Activated CD8-positive, alpha-beta memory T cell treated with anti-CD3 and anti-CD28 coated beads for 24 hours (primary cell): ENCODE data around the gene FOXE1.

Experiments used
- DNase-seq: peaks from one replicate; pipeline ENCODE4 v3.0.0-alpha.2; 2020

FOXE1 gene

DNA sequence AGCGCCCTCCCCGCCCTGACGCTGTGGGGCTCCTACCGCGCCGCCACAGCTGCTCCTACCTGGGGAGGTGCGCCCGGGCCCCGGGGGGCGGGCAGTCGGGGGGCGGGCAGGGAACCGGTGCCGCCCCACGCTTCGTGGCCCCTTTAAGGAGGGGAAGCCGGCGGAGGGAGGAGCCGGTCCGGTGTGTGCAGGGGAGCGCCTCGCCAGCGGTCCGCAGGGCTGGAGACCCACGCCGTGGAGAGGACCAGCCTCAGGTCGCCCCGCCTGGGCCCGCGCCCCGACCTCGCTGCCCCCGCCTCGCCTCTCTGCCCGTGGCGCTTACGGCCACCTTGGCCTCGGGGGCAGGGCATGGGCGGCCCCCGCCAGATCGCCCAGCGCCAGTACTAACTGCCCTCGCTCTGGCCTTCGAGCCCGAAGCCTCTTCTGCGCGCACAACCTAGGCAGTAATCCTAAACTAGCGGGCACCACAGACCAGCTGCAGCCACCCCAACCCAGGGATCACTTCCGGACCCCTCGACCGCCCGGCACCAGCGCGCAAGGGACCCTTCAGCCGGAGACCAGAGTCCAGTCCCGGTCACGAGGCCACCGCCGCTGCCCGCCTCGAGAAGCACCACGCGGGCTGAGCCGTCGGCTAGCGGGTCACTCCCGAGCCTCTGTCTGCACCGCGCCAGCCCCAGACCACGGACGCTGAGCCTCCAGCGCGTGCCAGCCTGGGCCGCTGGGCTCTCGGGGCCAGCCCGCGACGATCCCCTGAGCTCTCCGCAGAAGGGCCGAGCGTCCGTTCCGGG lies at the start of gene FOXE1:
Gene FOXE1, plus strand, starts transcription at position 171 of the 788 bp plus-strand sequence. CDS start 689 bp downstream, outside the sequence.
- no peak for DNase-seq

DNA sequence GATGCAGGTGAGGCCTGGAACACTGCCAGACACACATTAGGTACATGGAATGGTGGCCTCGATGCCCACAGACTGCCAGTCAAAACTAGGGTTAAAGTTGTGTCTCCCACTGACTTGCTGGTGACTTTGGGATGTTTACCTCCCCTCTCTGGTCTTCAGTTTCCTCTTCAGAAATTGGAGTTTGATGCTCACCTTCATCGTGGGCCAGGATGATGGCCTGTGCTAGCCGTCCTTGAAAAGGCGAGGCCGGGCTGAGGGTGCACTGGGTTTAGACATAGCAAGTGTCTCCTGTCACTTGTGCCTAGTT lies 49.0 kb upstream of the FOXE1 start:
- DNase-seq = no peak

DNA sequence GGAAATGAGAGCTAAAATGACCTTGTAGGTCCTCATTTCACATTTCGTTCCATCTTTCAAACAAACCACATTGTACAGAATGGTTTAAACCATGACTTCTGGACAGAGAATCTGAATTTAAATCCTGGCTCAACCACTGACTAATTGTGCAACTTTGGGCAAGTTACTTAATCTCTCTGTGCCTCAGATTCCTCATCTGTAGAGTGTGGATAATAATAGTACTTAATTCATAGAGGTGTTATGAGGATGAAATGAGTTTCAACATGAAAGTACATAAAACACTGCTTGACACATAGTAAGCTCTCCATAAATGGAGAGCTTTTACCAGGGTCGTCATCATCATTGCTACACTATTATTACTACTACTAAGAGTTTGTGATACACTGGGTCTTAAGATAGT lies 46.3 kb upstream of the FOXE1 start:
- DNase-seq = no peak

DNA sequence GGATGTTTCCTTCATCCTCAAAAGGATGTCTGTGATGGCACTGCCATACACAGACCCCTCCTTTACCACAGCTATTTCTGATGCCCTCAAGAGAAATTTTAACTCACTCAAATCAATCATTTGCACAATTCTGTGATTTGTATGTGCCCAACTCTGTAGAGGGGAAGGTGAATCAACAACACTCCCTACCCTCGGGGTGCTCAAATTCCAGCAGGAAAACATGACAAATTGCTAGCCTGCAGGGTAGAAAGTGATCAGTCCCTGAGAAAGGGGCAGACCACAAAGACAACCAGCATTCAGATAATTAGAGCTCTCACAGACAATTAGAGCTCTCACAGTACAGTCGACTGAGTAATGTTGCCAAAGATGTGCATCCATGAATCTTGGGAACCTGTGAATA lies 45.3 kb upstream of the FOXE1 start:
- DNase-seq = no peak

DNA sequence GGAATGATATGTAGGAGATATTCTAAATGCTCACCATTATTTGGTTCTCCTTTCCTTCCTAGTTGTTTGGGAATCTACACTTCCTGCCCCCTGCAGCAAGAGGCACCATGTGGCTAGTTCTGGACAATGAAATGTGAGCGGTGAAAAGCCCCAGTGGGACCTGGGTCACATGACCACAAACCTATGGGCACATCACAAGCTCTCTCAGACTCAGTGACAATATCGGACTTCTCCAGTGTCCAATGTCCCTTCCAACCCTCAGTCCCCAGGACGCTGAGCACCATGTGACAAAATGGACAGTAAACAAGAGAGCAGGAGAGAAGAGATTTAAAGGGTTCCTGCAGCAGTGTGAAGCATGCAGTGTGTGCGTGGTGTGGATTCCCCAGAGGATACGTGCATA lies 44.6 kb upstream of the FOXE1 start:
- DNase-seq = no peak

DNA sequence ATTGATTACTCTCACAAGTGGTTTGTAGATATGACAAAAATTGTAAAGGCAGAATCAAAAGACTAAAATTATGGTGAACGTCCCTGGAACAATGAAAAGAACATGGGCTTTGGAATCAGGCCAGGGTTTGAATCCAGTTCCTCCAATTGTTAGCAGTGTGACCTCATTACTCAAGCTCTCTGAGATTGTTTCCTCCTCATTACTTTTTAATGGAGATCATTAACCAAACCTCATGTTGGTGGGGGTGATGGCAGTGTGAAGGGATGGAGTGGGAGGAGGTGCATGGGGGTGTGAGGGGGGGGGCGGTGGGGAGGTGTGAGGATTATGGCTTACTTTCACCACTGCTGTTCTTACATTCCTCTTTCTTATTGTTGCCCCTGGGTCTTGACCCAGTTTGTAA lies 44.1 kb upstream of the FOXE1 start:
- no peak for DNase-seq

DNA sequence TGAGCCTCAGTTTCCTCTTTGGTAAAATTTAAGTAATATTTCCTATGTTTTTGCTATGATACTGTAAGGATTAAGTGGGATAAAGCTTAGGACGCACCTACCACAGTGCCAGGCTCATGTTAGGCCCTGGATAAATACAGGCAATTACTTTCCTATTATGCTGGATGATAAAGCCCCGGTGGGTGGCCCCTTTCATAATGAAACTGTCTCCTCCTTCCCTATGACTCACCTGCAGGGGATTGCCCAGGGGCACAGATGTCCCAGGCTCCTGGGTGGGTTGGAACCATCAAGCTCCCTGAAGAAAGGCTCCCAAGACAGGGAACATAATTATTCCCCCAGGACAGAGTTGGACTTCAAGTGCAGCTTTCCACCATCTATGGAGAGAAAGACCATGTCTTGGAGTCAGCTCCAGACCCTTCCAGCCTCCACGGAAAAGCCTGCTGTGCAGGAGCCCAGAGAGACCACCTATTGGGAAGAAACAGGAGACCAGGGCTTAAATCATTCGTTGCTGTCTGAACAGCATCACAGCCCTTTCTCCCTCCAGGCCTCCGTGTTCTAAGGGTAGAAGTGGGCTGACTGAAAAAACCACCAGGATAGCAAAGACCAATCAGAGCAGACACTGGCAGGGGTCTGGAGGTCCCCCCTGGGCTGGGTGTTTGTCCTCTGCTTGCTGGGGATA lies 43.2 kb upstream of the FOXE1 start:
- DNase-seq = no peak

DNA sequence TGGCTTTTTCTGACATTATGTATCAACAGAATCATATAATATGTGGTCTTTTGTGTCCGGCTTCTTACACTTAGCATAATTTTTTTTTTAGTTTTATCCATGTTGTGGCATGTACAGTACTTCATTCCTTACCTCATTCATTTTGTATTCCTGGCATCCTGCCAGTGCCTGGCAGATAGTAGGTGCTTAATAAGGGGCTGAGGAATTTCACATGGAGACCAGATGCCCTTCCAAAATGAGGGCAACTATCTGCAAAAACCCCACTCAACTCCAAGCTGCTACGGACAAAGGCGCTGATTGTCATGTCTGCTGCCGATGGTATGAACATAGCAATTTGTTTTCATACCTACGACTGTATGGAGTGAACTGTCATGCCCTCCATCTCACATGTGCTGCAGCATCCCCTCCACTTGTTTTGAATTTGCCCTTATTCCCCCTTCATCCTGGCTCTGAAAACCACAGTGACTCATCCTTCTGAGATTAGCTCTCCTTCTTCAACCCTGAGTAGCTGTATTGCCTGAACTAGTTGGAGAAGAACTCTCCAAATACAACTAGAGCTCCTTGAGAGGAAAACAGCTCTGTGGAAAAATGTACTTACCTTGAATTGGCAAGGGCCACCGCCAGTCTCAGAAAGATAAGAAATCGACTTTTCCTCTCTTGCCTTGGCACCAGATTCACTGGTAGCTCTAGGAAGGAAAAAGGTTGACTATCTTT lies 41.3 kb upstream of the FOXE1 start:
- no peak for DNase-seq

DNA sequence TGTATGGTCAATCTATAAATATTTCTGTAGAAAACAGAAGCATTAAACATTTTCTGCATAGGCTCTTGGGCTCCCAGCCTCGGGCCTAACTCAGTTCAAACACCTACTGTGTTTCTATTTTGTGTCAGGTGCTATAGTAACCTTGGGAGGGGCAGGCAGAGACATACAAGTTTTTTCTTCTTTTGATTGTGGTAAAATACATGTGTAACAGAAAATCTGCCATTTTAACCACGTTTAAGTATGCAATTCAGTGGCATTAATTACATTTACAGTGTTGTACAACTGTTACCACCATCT lies 40.8 kb upstream of the FOXE1 start:
- no peak for DNase-seq

DNA sequence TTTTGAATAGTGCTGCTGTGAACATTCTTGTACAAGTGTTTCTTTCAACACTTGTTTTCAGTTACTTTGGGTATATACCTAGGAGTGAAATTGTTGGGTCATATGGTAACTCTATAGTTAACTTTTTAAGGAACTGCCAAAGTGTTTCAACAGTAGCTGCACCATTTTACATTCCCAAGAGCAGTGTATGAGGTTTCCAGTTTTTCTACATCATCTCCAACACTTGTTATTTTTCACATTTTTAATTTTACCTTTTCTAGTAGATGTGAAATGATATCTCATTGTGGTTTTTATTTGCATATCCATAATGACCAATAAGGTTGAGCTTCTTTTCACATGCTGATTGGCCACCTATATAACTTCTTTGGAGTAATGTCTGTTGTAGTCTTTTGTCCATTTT lies 40.0 kb upstream of the FOXE1 start:
- no peak for DNase-seq

DNA sequence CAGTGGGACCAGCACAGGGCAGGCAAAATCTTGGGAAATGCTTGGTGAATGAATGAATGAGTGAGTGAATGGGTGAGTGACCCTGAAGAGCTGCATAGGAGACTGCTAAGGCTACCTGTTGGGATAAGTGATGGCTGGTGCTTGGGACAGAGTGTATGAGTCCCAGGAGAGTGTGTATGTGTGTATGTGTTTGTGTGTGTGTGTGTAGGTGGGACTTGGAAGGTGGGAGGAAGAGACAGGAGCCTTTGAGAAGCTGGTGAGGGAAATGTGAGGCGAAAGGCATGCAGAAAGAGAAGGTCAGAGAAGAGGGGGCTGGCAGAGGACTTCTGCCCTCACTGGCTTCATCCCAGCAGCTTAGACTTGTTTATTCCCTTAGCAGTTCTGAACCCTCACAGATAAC lies 33.3 kb upstream of the FOXE1 start:
- DNase-seq = no peak

DNA sequence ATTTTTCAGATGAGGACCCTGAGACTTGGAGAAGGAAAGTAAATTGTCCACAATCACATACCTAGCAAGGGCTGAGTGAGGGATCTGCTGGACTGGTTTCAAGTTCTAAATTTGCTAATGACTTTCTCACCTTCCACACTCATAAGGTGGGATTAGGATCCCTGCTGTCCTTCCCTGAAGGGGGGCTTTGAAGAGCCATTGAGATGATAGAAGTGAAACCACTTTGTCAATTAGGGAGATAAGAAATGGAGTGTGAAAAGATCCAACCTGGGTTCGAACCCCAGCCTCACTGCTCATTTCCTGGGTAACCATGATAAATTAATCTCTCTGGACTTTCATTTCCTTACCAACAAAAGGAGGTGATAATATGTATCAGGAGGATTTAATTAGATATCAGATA lies 32.7 kb upstream of the FOXE1 start:
- DNase-seq = no peak

DNA sequence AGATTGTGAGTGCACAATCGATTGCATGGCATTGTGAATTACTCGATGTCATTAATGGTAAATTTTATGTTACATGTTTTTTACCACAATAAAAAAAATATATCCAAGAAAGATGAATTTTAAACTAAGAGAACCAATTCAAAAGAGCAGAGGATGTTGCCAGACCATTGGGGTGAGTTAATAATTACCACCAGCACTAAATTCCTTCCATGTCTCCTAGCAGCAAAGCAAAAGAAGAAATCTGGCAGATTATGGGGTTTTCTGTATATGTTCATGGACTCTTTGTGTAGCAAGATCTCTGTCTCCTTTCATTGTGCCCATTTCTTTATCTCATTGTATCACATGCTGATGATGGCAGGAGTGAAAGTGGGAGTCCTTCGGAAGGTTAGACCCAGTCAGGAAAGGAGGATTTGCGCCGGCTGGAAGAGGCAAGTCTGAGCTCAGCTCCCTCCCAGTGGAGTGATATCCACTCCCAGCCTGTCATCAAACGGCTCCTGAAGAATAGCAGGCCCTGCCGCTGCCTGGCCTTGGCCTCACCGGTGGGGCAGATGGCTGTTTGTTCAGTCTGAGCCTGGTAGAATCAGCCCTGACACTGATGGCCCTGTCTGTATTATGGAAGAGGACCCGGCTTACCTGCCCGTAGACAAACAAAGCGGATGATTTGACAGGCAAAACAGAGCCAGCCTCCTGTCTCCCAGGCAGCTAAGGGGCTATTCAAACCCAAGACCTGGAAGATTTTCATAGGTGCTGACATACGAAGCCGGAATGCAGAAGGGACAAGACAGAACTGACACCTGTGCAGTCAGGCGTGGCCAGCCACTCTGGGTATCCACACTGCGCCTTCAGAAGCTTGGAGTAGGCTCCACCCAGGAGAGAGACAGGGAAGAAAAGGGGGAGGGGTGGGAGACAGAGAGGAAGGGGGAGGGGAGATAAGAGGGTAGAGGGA lies 21.9 kb upstream of the FOXE1 start:
- no peak for DNase-seq

DNA sequence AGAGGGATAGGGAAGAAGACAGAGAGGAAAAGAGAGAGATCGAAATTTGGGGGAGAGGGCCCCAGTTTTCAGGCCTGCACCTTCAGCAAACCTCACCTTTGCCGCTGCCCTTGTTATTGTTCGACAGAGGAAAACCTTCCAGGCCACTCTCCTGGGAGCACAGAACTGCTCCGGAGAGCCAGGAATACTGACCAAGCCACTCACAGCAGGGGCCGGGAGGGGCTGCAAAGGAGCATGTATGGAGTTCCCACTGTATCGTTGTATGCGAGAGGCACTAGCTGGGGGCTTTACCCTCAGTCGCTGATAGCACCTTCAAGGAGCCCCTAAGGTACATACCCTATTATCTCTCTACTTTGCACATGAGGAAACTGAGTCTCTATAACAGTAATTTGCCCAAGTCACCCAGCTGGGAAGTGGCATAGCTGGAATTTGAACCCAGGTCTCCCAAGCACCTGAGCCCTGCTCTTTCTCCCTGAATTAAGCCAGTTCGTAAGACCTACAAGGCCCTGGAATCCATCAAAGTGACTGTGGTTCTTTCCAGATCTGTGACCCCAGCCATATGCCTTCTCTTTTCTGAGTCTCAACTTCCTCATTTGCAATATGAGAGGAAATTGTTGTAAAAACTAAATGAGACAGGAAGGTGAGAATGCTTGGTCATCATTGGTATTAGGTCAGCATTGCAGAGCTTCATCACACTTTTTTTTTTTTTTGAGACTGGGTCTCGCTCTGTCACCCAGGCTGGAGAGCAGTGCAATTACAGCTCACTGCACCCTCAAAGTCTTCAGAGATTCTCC lies 21.0 kb upstream of the FOXE1 start:
- no peak for DNase-seq

DNA sequence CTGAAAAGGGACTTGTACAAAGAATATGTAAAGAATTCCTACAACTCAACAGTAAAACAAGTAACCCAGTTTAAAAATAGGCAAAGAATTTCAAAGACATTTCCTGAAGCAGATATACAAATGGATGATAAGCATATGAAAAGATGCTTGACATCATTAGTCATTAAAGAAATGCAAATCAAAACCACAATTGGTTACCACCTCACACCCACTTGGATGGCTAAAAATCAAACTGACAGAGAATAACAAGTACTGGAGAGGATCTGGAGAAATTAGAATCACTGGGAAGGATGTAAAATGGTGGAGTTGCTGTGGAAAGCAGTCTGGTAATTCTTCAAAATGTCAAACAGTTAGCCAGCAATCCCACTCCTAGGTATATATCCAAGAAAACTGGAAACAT lies 12.5 kb upstream of the FOXE1 start:
- DNase-seq = no peak

DNA sequence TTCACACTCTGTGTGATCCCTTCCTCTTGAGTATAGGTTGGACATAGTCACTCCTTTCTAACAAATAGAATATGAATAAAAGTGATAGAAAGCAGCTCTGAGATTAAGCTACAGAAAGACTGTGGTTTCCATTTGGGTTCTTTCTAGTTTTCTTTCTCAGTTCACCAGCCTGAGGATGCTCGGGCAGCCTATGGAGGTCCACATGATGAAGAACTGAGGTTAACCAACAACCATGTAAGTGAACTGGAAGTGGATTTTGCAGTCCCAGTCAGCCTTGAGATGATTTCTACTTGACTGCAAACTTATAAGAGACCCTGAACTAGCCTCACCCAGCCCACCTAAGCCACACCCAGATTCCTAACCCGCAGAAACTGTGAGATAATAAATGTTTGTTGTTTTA lies 10.1 kb upstream of the FOXE1 start:
- DNase-seq = no peak

DNA sequence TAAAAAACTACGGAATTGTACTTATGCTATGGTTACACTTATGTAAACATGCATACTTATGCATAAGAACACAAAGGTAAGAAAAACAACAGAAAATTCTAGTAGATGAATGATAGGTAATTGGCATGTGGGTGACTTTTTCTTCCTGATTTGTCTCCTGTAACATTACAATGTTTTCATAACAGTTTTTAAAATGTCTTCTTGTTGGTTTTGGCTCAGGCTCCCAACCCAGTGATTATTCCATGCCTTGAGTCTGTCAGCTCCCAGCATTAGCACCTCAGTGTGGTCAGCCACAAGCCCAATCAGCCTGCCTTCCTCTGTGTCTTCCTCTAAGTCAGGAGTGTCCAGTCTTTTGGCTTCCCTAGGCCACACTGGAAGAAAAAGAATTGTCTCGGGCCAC lies 7.9 kb upstream of the FOXE1 start:
- no peak for DNase-seq

DNA sequence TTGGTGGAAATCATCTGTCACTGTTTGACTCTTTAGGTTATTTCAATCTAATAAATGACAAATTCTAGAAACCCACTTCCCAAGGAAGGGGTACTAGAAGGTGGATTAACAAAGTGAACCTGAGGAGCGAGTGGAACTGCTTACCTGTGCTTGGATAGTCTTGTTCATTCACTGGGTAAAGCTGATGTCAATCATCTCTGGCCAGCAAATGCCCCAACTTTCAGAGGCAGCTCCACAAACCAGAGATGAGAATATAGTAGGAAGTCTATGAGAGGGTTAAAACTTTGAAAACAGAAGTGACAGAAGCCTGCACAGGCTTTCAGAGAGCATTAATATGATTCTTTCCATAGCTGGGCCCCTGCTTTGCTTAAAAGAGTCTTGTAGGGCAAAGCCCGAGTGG lies 7.3 kb upstream of the FOXE1 start:
- DNase-seq = no peak

DNA sequence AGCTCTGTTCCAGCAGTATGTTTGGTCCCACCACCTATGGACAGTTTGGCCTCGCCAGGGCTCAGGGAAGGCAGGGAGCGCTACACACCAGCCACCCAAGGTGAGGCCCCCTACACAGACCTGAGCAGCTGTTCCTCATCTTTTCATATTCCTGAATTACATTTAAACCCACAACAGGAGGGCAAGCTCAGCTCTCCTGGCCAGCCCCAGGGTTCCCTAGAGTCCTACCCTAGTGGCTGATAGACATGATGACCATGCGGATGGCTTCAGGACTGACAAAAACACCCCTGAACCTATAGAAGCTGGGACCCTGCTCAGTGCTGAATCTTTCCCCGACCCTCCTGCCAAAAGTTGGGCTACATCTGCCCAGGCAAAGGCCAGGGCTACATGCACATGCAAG lies 6.7 kb upstream of the FOXE1 start:
- no peak for DNase-seq

DNA sequence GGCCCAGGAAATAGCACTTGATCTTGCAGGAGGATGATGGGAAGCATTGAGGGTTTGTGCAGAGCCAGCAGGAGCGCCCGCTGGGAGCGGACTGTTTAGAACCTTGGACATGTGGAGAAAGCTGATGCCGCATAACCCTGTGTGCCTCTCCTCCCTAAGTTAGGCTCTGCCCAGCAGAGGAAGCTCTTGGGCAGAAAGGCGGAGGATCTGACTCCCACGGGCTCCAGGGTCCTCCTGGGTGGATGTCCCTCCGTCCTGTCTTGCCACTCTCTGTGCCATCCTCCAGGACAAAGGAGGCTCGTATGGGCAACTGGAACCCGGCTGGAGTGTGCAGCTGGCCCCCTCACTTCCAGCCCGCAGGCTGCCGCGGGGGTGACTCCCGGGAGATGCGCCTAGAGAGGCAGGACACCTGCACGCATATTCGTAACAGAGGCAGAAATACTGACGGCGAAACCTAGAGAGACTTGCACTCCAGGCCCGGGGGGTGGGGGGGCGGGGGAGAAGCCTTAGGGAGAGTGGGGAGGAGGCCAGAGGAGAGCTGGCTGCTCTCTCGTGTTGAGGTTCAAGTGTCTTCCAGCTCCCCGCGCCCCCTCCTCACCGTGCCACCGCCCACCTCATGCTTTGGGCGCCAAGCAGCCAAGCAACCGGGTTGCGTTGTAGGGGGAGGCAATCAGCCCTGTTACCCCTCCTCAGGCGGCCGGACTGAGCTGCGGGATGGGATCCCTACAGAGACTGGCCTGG lies 5.4 kb upstream of the FOXE1 start:
- DNase-seq = no peak

DNA sequence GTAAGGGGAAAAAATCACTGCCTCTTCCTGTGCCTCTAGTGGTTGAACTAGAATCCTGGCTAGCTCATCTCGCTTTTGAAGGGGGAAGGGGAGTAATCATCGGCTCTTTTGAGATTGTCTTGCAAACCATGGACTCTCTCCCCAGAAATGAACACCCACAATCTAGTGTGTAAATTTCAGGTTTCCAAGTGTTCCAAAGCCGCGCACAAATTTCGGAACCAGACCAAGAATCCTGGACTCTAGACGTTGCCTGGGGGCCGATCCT lies 4.9 kb upstream of the FOXE1 start:
- no peak for DNase-seq
